SU-DHL-6 (cell line): ENCODE measurements around the gene C3orf70.

Source experiments
- H2AFZ ChIP-seq: fragments of 200-600 bp; sonication (generic); 2 replicates; pipeline ENCODE4 v1.6.1; 2014; ENCODE audit warnings: low read depth, mild to moderate bottlenecking, moderate library complexity, mixed read lengths, antibody characterized with exemption, low read length; ENCODE audit not compliant: severe bottlenecking
- H3F3A ChIP-seq: fragments of 200-600 bp; shearing (Covaris generic); 2 replicates; pipeline ENCODE4 v1.6.0; 2016; ENCODE audit warnings: antibody characterized with exemption, mild to moderate bottlenecking; ENCODE audit not compliant: insufficient read depth
- H3K27ac ChIP-seq: fragments of 200-600 bp; sonication (generic); 2 replicates; pipeline ENCODE4 v1.5.1; 2016; ENCODE audit warnings: low read depth, mild to moderate bottlenecking, low read length, moderate library complexity, mixed read lengths
- H3K27me3 ChIP-seq: fragments of 200-600 bp; sonication (generic), shearing (Covaris generic); 2 replicates; pipeline ENCODE4 v1.6.0; 2014; ENCODE audit warnings: mild to moderate bottlenecking, low read length
- H3K36me3 ChIP-seq: fragments of 200-600 bp; sonication (generic); 2 replicates; pipeline ENCODE4 v1.6.1; 2014; ENCODE audit warnings: mild to moderate bottlenecking, low read length, mixed read lengths
- H3K4me2 ChIP-seq: fragments of 300-600, 200-600 bp; shearing (Covaris generic), sonication (generic); 2 replicates; pipeline ENCODE4 v1.6.0; 2014; ENCODE audit warnings: low read length, low read depth, mild to moderate bottlenecking; ENCODE audit not compliant: poor library complexity, severe bottlenecking
- H3K4me3 ChIP-seq: fragments of 200-600 bp; sonication (generic); 2 replicates; pipeline ENCODE4 v1.5.1; 2014; ENCODE audit warnings: antibody characterized with exemption, low read length, mild to moderate bottlenecking, mixed read lengths; ENCODE audit not compliant: insufficient read depth, poor library complexity, severe bottlenecking
- H3K79me2 ChIP-seq: fragments of 200-600 bp; sonication (generic); 2 replicates; pipeline ENCODE4 v1.6.1; 2014; ENCODE audit warnings: mild to moderate bottlenecking, low read length, moderate library complexity; ENCODE audit not compliant: insufficient read depth
- H3K9ac ChIP-seq: fragments of 200-600 bp; sonication (generic); 2 replicates; pipeline ENCODE4 v1.7.0; 2014; ENCODE audit warnings: mild to moderate bottlenecking, low read length
- H3K9me2 ChIP-seq: fragments of 200-600 bp; sonication (generic); replicated peaks from 2 replicates; pipeline ENCODE4 v1.6.1; 2014; ENCODE audit warnings: low read length; ENCODE audit not compliant: insufficient read depth
- H3K9me3 ChIP-seq: fragments of 200-600 bp; sonication (generic); 2 replicates; pipeline ENCODE4 v1.6.1; 2014; ENCODE audit warnings: low read length, mixed read lengths; ENCODE audit not compliant: insufficient read depth
- H4K20me1 ChIP-seq: fragments of 200-600 bp; sonication (generic); 2 replicates; pipeline ENCODE4 v1.6.1; 2014; ENCODE audit warnings: low read depth, mild to moderate bottlenecking, antibody characterized with exemption, low read length, moderate library complexity, mixed read lengths
- EZH2phosphoT487 ChIP-seq: fragments of 200-600 bp; sonication (generic), shearing (Covaris generic); conservative IDR thresholded peaks from 2 replicates; pipeline ENCODE4 v1.6.1; 2018; ENCODE audit warnings: mild to moderate bottlenecking, antibody characterized with exemption, low read length, moderate library complexity, mixed read lengths
- TF ChIP-seq, protein P1 (sequence below): fragments of 200-600 bp; sonication (generic); IDR thresholded peaks from one replicate; pipeline ENCODE4 v1.5.1; 2017; ENCODE audit warnings: antibody characterized with exemption, mild to moderate bottlenecking, low read length, moderate library complexity; ENCODE audit not compliant: insufficient read depth, poor library complexity, severe bottlenecking

Gene C3orf70

DNA sequence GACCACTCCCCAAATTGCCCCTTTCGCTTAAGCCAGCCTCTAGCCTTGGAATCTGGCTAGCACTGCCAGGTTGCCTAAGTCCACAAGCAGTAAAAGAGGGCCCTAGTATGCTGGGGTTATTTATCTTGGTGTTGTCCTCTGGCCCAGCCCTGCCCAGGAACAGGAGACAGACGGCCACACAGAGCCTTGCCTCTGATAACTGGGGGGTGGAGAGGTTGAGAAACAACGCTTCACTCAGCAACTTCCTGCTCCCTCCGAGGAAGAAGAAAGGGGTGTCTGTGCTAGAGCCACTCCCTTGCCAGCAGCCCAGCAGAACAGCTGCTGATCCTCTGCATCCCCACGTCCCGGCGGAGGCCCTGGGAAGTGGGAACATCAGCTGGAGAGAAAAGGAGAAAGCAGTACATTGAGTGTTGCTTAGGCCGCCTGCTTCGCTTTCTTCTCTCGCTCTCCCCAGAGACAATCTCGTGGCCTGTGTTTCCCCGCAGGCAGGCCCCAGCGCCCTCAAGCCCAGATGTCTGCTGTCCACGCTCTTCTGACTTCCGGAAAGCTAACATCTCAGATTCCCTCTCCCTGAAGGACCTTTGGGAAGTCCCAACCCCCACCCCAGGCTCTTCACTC lies 22.6 kb upstream of the C3orf70 start:
- Histone ChIP-seq H3K79me2 (no peaks in the 10 kb centered on the region), H2AFZ (peak overlapping the region; percentile 53), H3K4me3 (no peak overlapping the region), H3K27ac (no peak overlapping the region), H3K9me3 (no peaks in the 10 kb centered on the region), H3K4me2 (peak overlapping the region; percentile 23), H3K9ac (no peak overlapping the region), H3K27me3 (no peaks in the 10 kb centered on the region), H3F3A (no peaks in the 10 kb centered on the region), H3K9me2 (no peaks in the 10 kb centered on the region), H4K20me1 (no peaks in the 10 kb centered on the region), H3K36me3 (no peaks in the 10 kb centered on the region)
- TF ChIP-seq EZH2phosphoT487: no peak

DNA sequence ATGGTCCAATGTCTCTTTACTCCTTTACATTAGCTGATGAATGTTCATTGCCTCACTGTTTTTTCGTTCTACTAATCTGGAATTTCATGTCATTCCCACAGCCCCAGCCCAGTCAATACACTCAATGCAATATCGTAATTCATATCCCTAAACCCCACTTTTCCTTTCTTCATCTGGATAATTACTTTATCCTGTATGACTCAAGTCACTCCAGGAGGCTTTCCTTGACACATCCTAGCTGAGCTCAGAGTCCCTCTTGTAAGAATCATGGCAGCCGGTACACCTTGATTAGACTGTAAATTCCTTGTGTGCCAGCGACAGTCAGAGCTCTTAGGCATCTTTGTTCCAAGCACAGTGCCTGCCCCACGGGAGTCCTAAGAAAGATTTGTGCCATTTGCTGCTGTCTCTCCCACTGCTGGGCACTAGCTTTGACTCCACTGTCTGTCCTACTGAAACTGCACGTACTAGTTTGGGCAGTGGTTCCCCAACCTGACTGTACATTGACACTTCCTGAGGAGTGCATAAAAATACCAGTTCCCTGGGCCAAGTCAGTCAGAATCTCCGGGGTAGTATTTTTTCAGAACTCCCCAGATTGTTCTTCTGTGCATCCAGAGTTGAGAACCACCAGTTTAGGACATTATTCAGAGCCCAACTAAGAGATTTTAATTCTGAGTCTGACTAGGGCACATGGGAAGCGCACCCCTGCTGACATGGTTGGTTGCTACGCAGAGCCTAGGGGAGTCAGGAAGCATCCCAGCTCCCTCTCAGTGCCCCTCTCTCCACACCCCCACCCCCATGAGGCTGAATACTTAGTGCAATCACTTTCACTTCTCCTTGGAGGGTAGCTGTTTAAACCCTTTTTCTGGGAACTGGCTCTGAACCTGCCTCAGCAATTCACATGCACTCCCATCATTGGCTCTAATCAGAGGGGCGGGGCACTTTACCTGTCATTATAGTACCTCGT lies 19.5 kb upstream of the C3orf70 start:
- Histone ChIP-seq H3K27me3 (no peaks in the 10 kb centered on the region), H3K9me3 (no peaks in the 10 kb centered on the region), H3K9ac (no peak overlapping the region), H3K4me3 (no peak overlapping the region), H3K36me3 (no peaks in the 10 kb centered on the region), H3F3A (no peaks in the 10 kb centered on the region), H4K20me1 (no peaks in the 10 kb centered on the region), H3K27ac (no peak overlapping the region), H3K4me2 (no peak overlapping the region), H2AFZ (no peak overlapping the region), H3K9me2 (no peaks in the 10 kb centered on the region), H3K79me2 (no peaks in the 10 kb centered on the region)
- TF ChIP-seq, protein P1, sequence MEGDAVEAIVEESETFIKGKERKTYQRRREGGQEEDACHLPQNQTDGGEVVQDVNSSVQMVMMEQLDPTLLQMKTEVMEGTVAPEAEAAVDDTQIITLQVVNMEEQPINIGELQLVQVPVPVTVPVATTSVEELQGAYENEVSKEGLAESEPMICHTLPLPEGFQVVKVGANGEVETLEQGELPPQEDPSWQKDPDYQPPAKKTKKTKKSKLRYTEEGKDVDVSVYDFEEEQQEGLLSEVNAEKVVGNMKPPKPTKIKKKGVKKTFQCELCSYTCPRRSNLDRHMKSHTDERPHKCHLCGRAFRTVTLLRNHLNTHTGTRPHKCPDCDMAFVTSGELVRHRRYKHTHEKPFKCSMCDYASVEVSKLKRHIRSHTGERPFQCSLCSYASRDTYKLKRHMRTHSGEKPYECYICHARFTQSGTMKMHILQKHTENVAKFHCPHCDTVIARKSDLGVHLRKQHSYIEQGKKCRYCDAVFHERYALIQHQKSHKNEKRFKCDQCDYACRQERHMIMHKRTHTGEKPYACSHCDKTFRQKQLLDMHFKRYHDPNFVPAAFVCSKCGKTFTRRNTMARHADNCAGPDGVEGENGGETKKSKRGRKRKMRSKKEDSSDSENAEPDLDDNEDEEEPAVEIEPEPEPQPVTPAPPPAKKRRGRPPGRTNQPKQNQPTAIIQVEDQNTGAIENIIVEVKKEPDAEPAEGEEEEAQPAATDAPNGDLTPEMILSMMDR: no peak

GRCh38 chr3:185164428-185165217 lies 11.8 kb upstream of the C3orf70 start:
- H3K27me3 ChIP-seq: no peaks in the 10 kb centered on the region
- H3K4me3 ChIP-seq: no peak overlapping the region
- no peak for TF ChIP-seq EZH2phosphoT487
- TF ChIP-seq, protein P1: no peak
- no peaks in the 10 kb centered on the region for H3F3A ChIP-seq
- no peaks in the 10 kb centered on the region for H4K20me1 ChIP-seq
- no peaks in the 10 kb centered on the region for H3K9me3 ChIP-seq
- no peaks in the 10 kb centered on the region for H3K36me3 ChIP-seq
- no peaks in the 10 kb centered on the region for H3K9me2 ChIP-seq
- no peak overlapping the region for H3K4me2 ChIP-seq
- H3K79me2 ChIP-seq: no peaks in the 10 kb centered on the region
- H2AFZ ChIP-seq: no peak overlapping the region
- H3K27ac ChIP-seq: no peak overlapping the region
- H3K9ac ChIP-seq: no peak overlapping the region
